Cardiac muscle cell (in vitro differentiated cells and primary cell): Measurements from ENCODE around the gene MDFIC. TPM values are rescaled to one million over a fixed set of nuclear protein-coding genes. Genes with fewer than 3 reads are reported as not detected.
A peak's percentile ranks its signal among the peaks of the same experiment; 100 is the strongest.

Experiments used
- DNase-seq, 2 donors: peaks; one replicate each; pipeline versions ENCODE4 v3.0.0 to v3.0.0-alpha.2; 2010 to 2017; ENCODE audit warnings: low read depth in 1 of 2, low spot score in 1 of 2
- H3K27ac ChIP-seq: fragments of 200-600 bp; sonication (generic); 2 replicates; pipeline ENCODE4 v1.5.1; 2016
- H3K27me3 ChIP-seq: fragments of 200-600 bp; sonication (generic); 2 replicates; pipeline ENCODE4 v1.6.0; 2016; ENCODE audit warnings: control low read depth
- H3K36me3 ChIP-seq: fragments of 200-600 bp; sonication (generic); 2 replicates; pipeline ENCODE4 v1.5.1; 2016; ENCODE audit warnings: control low read depth
- H3K4me1 ChIP-seq: fragments of 200-600 bp; sonication (generic); 2 replicates; pipeline ENCODE4 v1.8.1; 2017; ENCODE audit warnings: low read depth, mild to moderate bottlenecking, mixed run types
- H3K4me3 ChIP-seq: fragments of 200-600 bp; sonication (generic); 2 replicates; pipeline ENCODE4 v1.5.1; 2016; ENCODE audit warnings: mild to moderate bottlenecking
- H3K9me3 ChIP-seq: fragments of 200-600 bp; sonication (generic); 2 replicates; pipeline ENCODE4 v1.5.1; 2017; ENCODE audit warnings: low read depth, mild to moderate bottlenecking, control low read depth
- polyA plus RNA-seq: library from polyadenylated mRNA; unstranded; fragments of >200 nt; fragmentation: Nextera tagmentation; extraction: Ambion mirVana; gene quantifications from 2 replicates; pipeline ENCODE4 v1.2.1, GENCODE V29; 2016
- total RNA-seq: library from RNA; depleted of rRNA; stranded (reverse); fragments of >200 nt; gene quantifications from 2 replicates; pipeline ENCODE4 v1.2.3, GENCODE V29; 2016
- TF ChIP-seq, protein P1 (sequence below): IDR thresholded peaks from 2 replicates; pipeline ENCODE4 v1.5.1; 2012; ENCODE audit warnings: low read depth, mild to moderate bottlenecking, low read length

MDFIC gene
- total and polyA plus RNA-seq, 2 experiments from 2014 or later: 7.1 to 11.7 TPM

DNA sequence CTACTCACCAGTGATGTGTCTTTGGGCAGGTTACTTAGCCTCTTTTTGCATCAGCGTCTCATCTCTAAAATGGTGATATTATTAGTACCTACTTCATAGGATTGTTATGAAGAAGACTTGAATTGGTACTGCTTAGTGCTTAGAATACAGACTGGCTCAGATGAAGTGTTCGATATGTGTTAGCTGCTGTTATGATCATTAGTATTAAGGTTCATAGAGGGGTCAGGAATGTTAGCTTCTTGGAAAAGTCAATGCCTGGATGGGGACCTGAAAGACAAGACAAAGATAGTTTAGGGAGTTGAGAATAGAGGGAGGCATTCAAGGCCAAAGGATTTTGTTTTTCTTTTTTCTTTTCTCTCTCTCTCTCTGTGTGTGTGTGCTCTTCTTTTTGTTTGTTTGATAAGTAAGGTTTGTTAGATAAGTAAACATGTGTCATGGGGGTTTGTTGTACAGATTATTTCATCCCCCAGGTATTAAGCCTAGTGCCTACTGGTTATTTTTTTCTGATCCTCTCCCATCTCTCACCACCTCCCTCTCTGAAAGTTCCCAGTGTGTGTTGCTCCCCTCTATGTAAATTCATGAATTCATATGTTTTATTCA lies 63.3 kb downstream of the MDFIC start:
- H3K4me1 ChIP-seq: no peaks in the 10 kb centered on the region
- no peaks in the 10 kb centered on the region for H3K36me3 ChIP-seq
- H3K27ac ChIP-seq: no peak overlapping the region
- TF ChIP-seq, protein P1, sequence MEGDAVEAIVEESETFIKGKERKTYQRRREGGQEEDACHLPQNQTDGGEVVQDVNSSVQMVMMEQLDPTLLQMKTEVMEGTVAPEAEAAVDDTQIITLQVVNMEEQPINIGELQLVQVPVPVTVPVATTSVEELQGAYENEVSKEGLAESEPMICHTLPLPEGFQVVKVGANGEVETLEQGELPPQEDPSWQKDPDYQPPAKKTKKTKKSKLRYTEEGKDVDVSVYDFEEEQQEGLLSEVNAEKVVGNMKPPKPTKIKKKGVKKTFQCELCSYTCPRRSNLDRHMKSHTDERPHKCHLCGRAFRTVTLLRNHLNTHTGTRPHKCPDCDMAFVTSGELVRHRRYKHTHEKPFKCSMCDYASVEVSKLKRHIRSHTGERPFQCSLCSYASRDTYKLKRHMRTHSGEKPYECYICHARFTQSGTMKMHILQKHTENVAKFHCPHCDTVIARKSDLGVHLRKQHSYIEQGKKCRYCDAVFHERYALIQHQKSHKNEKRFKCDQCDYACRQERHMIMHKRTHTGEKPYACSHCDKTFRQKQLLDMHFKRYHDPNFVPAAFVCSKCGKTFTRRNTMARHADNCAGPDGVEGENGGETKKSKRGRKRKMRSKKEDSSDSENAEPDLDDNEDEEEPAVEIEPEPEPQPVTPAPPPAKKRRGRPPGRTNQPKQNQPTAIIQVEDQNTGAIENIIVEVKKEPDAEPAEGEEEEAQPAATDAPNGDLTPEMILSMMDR: no peak
- H3K9me3 ChIP-seq: no peaks in the 10 kb centered on the region
- DNase-seq: no peak
- H3K27me3 ChIP-seq: no peaks in the 10 kb centered on the region
- H3K4me3 ChIP-seq: no peak overlapping the region

DNA sequence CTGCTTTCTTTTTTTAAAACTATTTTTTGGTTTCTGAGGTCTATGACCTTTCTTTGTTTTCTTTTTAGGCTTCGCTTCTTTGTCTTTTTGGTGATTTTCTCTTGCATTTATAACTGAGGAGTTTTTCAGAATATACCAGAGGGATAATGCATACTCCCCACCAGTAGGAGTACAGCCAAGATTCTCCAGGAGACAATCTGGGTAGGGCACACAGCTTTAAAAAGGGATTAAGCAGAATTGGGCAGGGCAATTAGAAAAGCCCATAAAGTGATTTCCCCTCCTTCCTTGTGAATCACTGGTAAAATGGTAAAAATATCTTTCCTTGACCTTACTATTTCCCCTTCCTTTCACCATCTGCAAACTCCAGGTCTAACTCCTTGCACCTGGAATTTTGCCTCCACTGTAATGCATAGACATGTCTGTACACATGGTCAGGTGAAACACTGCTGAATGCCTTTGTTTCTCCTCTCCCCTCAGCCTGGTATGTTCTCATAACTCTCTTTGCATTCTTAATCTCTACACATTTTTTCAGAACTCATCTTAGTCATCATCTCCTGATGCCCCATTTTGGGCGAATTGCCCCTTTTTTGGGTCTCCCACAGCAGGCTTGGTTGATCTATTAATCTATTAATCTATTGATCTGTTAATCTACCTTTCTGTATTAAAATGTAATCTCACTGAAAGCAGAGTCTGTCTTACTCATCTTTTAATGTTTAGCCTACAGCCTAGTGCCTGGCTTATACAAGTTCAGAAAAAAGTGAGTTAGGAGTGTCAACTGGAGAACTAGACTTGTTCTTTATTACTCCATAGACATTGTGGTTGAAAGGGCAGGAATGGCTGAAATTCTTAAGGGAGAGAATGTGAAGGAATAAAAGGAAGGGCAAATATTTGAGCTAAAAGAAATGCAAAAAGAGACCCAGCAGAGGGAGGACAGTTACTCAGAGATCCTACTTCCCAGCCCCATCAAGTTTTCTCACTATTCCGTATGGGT lies 64.6 kb downstream of the MDFIC start:
- TF ChIP-seq, protein P1: no peak
- Histone ChIP-seq H3K9me3 (no peaks in the 10 kb centered on the region), H3K4me1 (no peaks in the 10 kb centered on the region), H3K4me3 (no peak overlapping the region), H3K27me3 (no peaks in the 10 kb centered on the region), H3K36me3 (no peaks in the 10 kb centered on the region), H3K27ac (no peak overlapping the region)
- DNase-seq: peak in 1 of 2 donors; percentile 36

DNA sequence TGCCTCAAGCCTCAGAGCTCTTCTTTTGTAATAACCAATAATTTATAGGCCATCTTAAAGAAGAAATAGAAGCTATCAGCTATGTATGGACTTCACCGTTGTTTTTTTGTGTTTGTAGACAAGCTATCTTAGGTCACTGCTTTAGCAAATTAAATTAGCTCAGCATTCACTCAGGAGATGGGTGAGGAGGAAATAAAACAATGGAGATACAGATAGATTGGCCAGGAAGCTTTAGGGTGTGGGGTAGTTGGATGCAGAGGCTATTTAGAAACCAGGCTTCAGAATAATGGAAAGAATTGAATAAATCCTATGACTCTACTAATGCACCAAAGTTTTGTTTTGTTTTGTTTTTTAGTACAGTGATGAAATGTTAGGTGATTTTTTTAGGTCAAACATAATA lies 66.1 kb downstream of the MDFIC start:
- H3K27ac ChIP-seq: no peak overlapping the region
- no peaks in the 10 kb centered on the region for H3K36me3 ChIP-seq
- TF ChIP-seq, protein P1: no peak
- no peaks in the 10 kb centered on the region for H3K9me3 ChIP-seq
- DNase-seq: no peak
- no peaks in the 10 kb centered on the region for H3K27me3 ChIP-seq
- no peak overlapping the region for H3K4me3 ChIP-seq
- H3K4me1 ChIP-seq: no peaks in the 10 kb centered on the region

DNA sequence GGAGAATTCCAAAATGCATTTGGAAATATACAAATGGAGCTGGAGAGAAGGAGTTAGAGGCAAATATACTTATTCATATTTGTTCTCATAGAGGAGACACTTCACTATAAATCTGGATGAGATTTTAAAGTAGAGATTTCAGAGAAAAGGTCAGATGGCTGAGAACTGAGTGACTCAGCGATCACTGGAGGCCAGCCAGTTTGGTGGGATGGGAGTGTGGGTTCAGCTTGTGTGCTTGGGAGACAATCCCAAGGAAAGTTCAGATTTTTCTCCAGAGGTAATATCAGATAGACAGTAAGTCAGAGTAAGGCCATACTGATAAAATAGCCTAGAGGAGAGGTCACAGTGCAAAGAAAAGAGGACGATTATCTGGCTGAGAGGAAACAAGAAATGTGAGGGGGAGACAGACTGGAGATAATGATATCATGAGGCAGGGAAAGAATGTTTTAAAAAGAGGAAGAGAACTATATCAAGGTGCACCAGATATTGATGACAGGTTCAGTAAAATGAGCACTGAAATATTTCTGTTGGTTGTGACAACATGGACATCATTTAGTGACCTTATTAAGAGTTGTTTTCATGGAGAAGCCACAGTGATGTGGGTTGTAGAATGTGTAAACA lies 67.0 kb downstream of the MDFIC start:
- Histone ChIP-seq H3K4me1 (no peaks in the 10 kb centered on the region), H3K4me3 (no peak overlapping the region), H3K27ac (no peak overlapping the region), H3K27me3 (no peaks in the 10 kb centered on the region), H3K36me3 (no peaks in the 10 kb centered on the region), H3K9me3 (no peaks in the 10 kb centered on the region)
- TF ChIP-seq, protein P1: no peak
- DNase-seq: peak in 1 of 2 donors; percentile 82

DNA sequence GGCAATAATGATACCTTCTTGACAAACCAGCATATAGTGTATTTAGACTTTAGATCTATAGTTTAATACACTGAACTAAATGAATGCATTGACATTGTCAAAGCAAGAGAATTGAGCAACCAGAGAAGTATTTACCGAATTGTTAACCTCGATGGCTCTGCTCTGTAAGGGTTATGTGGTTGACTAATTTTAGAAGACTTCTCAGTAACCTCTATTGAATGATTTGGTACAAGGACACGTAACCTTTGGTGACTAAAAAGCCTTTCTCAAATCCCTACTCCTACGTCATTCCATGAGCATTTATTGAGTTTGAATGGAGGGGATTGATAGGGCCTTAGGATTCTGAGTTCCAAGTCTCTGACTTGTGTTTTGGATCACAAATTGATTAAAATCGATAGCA lies 67.6 kb downstream of the MDFIC start:
- Histone ChIP-seq H3K9me3 (no peaks in the 10 kb centered on the region), H3K4me1 (no peaks in the 10 kb centered on the region), H3K27me3 (no peaks in the 10 kb centered on the region), H3K36me3 (no peaks in the 10 kb centered on the region), H3K4me3 (no peak overlapping the region), H3K27ac (no peak overlapping the region)
- TF ChIP-seq, protein P1: no peak
- peak in 1 of 2 donors; percentile 13 for DNase-seq
